HL-60 (cell line): ENCODE results near the gene HSDL1.

ENCODE experiments used
- POLR2AphosphoS5 ChIP-seq: IDR thresholded peaks from 2 replicates; pipeline ENCODE4 v1.6.1; 2012; ENCODE audit warnings: low read depth
- SPI1 ChIP-seq: IDR thresholded peaks from 2 replicates; pipeline ENCODE4 v1.6.1; 2012; ENCODE audit warnings: low read depth, mild to moderate bottlenecking, borderline replicate concordance
- TF ChIP-seq, protein P1 (sequence below): IDR thresholded peaks from one replicate; pipeline ENCODE4 v1.5.1; 2011; ENCODE audit warnings: low read length, control low read depth, inconsistent platforms; ENCODE audit not compliant: insufficient read depth

DNA sequence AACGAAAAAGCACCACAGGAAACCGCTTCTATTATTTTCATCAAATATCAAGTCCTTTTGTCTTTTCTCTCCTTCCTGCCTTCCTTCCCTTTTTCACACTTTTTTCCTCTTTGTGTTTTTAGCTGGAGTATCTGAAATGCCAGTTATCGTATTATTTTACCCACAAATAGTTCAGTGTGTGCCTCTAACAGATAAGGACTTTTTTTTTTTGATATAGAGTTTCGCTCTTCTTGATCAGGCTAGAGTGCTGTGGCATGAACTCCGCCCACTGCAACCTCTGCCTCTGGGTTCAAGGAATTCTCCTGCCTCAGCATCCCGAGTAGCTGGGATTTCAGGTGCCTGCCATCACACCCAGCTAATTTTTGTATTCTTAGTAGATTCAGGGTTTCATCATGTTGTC is 10.8 kb upstream of the HSDL1 start:
- TF ChIP-seq, protein P1, sequence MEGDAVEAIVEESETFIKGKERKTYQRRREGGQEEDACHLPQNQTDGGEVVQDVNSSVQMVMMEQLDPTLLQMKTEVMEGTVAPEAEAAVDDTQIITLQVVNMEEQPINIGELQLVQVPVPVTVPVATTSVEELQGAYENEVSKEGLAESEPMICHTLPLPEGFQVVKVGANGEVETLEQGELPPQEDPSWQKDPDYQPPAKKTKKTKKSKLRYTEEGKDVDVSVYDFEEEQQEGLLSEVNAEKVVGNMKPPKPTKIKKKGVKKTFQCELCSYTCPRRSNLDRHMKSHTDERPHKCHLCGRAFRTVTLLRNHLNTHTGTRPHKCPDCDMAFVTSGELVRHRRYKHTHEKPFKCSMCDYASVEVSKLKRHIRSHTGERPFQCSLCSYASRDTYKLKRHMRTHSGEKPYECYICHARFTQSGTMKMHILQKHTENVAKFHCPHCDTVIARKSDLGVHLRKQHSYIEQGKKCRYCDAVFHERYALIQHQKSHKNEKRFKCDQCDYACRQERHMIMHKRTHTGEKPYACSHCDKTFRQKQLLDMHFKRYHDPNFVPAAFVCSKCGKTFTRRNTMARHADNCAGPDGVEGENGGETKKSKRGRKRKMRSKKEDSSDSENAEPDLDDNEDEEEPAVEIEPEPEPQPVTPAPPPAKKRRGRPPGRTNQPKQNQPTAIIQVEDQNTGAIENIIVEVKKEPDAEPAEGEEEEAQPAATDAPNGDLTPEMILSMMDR, result no peak
- TF ChIP-seq POLR2AphosphoS5 (no peak), SPI1 (no peak)
